ENCODE results near the gene CNTF. TPM values are rescaled to one million over a fixed set of nuclear protein-coding genes. Genes with fewer than 3 reads are reported as not detected.

The CNTF gene
- total and polyA plus RNA-seq, 4 donors, result 0.28 to 2.0 (median 1.0) TPM

GRCh38 chr11:58578136-58578634 lies 44.3 kb upstream of the CNTF start:
- 0 to 1% methylated on average over 33 of the region's 33 CpGs for WGBS, 2 donors

GRCh38 chr11:58578635-58579191 lies 43.8 kb upstream of the CNTF start, which contains the start of gene ZFP91:
TSS of gene ZFP91 (plus strand) at chr11:58579063. CDS start at chr11:58579282, 219 bp downstream.
- peak; percentile 98 to 99 (median 99) for DNase-seq
- Histone ChIP-seq H3K4me3 (peak within 1 kb of the TSS; percentile 90), H3K9ac (ENCODE audit: insufficient read depth in 1 of 2, low read length in 2 of 2) (peak within 1 kb of the TSS; percentile 97 to 99), H3K9me3 (ENCODE audit: control insufficient read depth in 4 of 4, insufficient read depth in 3 of 4, low read length in 3 of 4) (no peaks in the 10 kb centered on the region), H3K27ac (ENCODE audit: low read depth in 1 of 2, low read length in 1 of 2) (peak within 1 kb of the TSS; percentile 100), H3K36me3 (ENCODE audit: control insufficient read depth in 4 of 4, insufficient read depth in 4 of 4, low read length in 4 of 4) (no peaks in the 10 kb centered on the region), H3K27me3 (ENCODE audit: control insufficient read depth in 3 of 3, insufficient read depth in 3 of 3, low read length in 2 of 3) (no peaks in the 10 kb centered on the region), H3K4me1 (ENCODE audit: control insufficient read depth in 5 of 5, insufficient read depth in 5 of 5, low read length in 5 of 5) (peaks cover 6 to 26% (median 10%) of the 10 kb centered on the region in 5 donors)
- TF ChIP-seq, protein P1, sequence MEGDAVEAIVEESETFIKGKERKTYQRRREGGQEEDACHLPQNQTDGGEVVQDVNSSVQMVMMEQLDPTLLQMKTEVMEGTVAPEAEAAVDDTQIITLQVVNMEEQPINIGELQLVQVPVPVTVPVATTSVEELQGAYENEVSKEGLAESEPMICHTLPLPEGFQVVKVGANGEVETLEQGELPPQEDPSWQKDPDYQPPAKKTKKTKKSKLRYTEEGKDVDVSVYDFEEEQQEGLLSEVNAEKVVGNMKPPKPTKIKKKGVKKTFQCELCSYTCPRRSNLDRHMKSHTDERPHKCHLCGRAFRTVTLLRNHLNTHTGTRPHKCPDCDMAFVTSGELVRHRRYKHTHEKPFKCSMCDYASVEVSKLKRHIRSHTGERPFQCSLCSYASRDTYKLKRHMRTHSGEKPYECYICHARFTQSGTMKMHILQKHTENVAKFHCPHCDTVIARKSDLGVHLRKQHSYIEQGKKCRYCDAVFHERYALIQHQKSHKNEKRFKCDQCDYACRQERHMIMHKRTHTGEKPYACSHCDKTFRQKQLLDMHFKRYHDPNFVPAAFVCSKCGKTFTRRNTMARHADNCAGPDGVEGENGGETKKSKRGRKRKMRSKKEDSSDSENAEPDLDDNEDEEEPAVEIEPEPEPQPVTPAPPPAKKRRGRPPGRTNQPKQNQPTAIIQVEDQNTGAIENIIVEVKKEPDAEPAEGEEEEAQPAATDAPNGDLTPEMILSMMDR (IDR thresholded peaks at IDR 0.05; ENCODE audit: control extremely low read depth, extremely low read depth), result no peak
- WGBS, 2 donors, result 0% methylated on average over 29 to 50 of the region's 51 CpGs
- ATAC-seq (ENCODE audit: insufficient read depth, low FRiP score), result peak; percentile 83

More at GRCh38 chr11:58578136-58578634, 44.3 kb upstream of the CNTF start:
- Histone ChIP-seq H3K9me3 (ENCODE audit: control insufficient read depth in 4 of 4, insufficient read depth in 3 of 4, low read length in 3 of 4) (no peaks in the 10 kb centered on the region), H3K9ac (ENCODE audit: insufficient read depth in 1 of 2, low read length in 2 of 2) (peak overlapping the region; percentile 97 to 99), H3K36me3 (ENCODE audit: control insufficient read depth in 4 of 4, insufficient read depth in 4 of 4, low read length in 4 of 4) (no peaks in the 10 kb centered on the region), H3K4me1 (ENCODE audit: control insufficient read depth in 5 of 5, insufficient read depth in 5 of 5, low read length in 5 of 5) (peaks cover 6 to 26% (median 10%) of the 10 kb centered on the region in 5 donors), H3K27ac (ENCODE audit: low read depth in 1 of 2, low read length in 1 of 2) (peak overlapping the region; percentile 97 to 100), H3K4me3 (peak overlapping the region; percentile 83), H3K27me3 (ENCODE audit: control insufficient read depth in 3 of 3, insufficient read depth in 3 of 3, low read length in 2 of 3) (no peaks in the 10 kb centered on the region)
- peak; percentile 71 for ATAC-seq (ENCODE audit: insufficient read depth, low FRiP score)
- peak; percentile 97 to 99 (median 99) for DNase-seq
- TF ChIP-seq, protein P1 (IDR thresholded peaks at IDR 0.05; ENCODE audit: control extremely low read depth, extremely low read depth), result no peak

DNA sequence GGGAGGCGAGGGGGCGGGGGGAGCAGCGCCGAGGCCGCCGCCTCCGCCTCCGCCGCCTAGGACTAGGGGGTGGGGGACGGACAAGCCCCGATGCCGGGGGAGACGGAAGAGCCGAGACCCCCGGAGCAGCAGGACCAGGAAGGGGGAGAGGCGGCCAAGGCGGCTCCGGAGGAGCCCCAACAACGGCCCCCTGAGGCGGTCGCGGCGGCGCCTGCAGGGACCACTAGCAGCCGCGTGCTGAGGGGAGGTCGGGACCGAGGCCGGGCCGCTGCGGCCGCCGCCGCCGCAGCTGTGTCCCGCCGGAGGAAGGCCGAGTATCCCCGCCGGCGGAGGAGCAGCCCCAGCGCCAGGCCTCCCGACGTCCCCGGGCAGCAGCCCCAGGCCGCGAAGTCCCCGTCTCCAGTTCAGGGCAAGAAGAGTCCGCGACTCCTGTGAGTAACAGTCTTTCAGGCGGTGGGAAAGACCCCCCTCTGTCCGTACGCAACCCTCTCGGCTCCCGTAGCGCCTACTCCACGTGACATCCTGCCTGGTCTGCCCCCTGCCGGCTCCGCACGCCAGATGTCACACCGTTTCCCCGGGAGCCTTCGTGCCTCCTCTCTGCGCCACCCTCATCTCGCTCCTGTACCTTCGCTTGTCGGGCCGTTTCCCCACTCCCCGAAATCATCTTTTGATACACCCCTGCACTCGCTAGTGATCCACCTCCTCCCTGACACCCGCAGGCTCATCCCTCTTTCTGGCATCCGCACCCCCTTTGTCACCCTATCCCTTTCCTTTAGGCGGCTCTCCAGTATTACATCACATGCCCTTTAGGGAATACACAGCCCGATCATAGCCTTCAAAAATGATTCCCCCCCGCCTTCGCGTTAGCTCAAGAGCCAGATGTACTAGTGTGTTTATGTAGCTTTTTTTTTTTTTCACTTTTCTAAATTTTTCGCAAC lies 43.0 kb upstream of the CNTF start:
- ATAC-seq (ENCODE audit: insufficient read depth, low FRiP score) (peak; percentile 74), DNase-seq (peak; percentile 94 to 97 (median 96))
- Histone ChIP-seq H3K27me3 (ENCODE audit: control insufficient read depth in 3 of 3, insufficient read depth in 3 of 3, low read length in 2 of 3) (no peaks in the 10 kb centered on the region), H3K36me3 (ENCODE audit: control insufficient read depth in 4 of 4, insufficient read depth in 4 of 4, low read length in 4 of 4) (no peaks in the 10 kb centered on the region), H3K4me3 (peak overlapping the region; percentile 90), H3K9ac (ENCODE audit: insufficient read depth in 1 of 2, low read length in 2 of 2) (peak overlapping the region; percentile 63 to 94), H3K9me3 (ENCODE audit: control insufficient read depth in 4 of 4, insufficient read depth in 3 of 4, low read length in 3 of 4) (no peaks in the 10 kb centered on the region), H3K4me1 (ENCODE audit: control insufficient read depth in 5 of 5, insufficient read depth in 5 of 5, low read length in 5 of 5) (peaks cover 6 to 26% (median 7%) of the 10 kb centered on the region in 5 donors), H3K27ac (ENCODE audit: low read depth in 1 of 2, low read length in 1 of 2) (peak overlapping the region; percentile 97 to 100)
- TF ChIP-seq, protein P1 (IDR thresholded peaks at IDR 0.05; ENCODE audit: control extremely low read depth, extremely low read depth), result peak; percentile 41
- 1% methylated on average over 40 to 78 of the region's 78 CpGs for WGBS, 2 donors

Measured in lung (tissue), 12 donors.